ENCODE measurements around the gene KRT26. TPM values are rescaled to one million over a fixed set of nuclear protein-coding genes. Genes with fewer than 3 reads are reported as not detected.

KRT26 gene
- polyA plus RNA-seq, 2 of the 4 experiments (the other 2 are of a cell fraction) = not detected

DNA sequence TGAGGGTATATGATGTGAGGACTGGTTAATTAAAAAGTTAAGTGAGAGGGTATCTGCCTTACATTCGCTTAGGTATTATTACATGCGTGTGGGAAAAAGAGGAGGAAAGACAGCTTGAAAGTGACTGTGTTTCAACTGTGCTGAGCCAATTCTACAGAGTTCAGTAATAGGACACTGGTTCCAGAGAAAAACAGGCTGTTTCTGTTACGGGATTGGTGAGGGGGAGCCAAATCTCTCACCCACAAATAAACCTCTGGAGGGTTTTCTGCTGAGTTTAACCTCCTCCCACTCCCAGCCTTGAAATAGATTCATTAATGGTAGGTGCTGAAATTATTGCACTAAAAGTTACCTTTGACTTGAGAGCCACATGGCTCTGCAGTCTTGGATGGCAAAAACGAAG is 3.9 kb upstream of the KRT26 start (continued):
- TF ChIP-seq CBX2 (IDR thresholded peaks at IDR 0.05; ENCODE audit: borderline replicate concordance, low read depth) (no peak), BHLHE40 (IDR thresholded peaks at IDR 0.05; ENCODE audit: low read depth, low read length) (no peak), EHF (CRISPR knock-in tag; IDR thresholded peaks at IDR 0.05) (no peak), CHD2 (IDR thresholded peaks at IDR 0.05; ENCODE audit: low read length, partially characterized antibody) (no peak), CBX8 (IDR thresholded peaks at IDR 0.05) (no peak)

DNA sequence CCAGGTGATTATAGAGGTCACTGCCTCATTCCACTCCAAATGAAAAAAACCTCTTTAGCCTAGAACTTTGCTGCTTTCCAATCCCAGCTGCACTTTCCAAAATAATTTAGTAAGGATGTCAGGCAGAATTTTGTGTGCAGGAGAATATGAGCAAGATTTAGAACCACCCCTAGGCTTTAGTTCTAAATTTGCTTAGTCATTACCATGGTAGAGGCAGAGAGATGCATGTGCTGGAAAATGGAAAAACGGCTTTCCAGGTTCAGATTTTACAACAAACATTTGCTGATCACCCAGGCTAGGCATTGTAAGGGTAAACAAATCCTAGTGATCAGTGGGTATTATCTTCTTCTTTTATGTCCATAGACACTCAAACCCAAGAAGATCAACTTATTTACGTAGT is 6.3 kb downstream of the KRT26 start:
- FAIRE-seq = peak; percentile 18

DNA sequence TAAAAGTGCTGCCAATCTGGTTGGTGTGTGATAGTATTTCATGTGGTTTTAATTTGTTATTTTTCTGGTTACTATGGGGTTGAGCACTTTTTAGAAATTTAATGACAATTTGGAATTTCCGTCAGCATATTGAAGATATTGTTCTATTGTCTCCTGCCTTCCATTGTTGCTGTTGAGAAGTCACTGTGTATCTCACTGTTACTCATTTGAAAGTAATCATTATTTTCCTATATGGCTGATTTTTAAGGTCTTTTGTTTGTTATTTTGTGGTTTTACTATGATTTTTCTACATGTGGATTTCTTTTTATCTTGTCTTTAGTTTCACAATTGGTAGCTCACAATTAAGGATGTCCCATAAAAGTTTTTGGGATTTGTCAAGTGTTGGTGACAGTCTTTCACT is 8.2 kb downstream of the KRT26 start:
- Histone ChIP-seq H3K4me3 (no peak overlapping the region), H3K9me3 (peaks cover 64% of the 10 kb centered on the region), H3K27ac (no peak overlapping the region), H3K4me2 (no peak overlapping the region), H3K4me1 (no peaks in the 10 kb centered on the region)
- ChIA-PET POLR2A (no interaction called here), CTCF (interaction anchor here (1.3 to 2.0 kb wide), 3 partner anchors 39 to 148 kb away, joined by 5 to 7 read pairs (median 6); no protein-coding TSS in a partner anchor)
- TF ChIP-seq, protein P1, sequence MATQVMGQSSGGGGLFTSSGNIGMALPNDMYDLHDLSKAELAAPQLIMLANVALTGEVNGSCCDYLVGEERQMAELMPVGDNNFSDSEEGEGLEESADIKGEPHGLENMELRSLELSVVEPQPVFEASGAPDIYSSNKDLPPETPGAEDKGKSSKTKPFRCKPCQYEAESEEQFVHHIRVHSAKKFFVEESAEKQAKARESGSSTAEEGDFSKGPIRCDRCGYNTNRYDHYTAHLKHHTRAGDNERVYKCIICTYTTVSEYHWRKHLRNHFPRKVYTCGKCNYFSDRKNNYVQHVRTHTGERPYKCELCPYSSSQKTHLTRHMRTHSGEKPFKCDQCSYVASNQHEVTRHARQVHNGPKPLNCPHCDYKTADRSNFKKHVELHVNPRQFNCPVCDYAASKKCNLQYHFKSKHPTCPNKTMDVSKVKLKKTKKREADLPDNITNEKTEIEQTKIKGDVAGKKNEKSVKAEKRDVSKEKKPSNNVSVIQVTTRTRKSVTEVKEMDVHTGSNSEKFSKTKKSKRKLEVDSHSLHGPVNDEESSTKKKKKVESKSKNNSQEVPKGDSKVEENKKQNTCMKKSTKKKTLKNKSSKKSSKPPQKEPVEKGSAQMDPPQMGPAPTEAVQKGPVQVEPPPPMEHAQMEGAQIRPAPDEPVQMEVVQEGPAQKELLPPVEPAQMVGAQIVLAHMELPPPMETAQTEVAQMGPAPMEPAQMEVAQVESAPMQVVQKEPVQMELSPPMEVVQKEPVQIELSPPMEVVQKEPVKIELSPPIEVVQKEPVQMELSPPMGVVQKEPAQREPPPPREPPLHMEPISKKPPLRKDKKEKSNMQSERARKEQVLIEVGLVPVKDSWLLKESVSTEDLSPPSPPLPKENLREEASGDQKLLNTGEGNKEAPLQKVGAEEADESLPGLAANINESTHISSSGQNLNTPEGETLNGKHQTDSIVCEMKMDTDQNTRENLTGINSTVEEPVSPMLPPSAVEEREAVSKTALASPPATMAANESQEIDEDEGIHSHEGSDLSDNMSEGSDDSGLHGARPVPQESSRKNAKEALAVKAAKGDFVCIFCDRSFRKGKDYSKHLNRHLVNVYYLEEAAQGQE (IDR thresholded peaks at IDR 0.05) = no peak
- no peak for TF ChIP-seq HOXB5 (CRISPR knock-in tag; IDR thresholded peaks at IDR 0.05)
- no peak for TF ChIP-seq CBX2 (IDR thresholded peaks at IDR 0.05; ENCODE audit: borderline replicate concordance, low read depth)
- TF ChIP-seq HOXA7 (CRISPR knock-in tag; IDR thresholded peaks at IDR 0.05) = no peak
- TF ChIP-seq BHLHE40 (IDR thresholded peaks at IDR 0.05; ENCODE audit: low read depth, low read length) = no peak
- no peak for TF ChIP-seq KDM5A (IDR thresholded peaks at IDR 0.05)
- no peak for TF ChIP-seq POLR2A (IDR thresholded peaks at IDR 0.05; ENCODE audit: low read length)
- TF ChIP-seq RARB (CRISPR knock-in tag; IDR thresholded peaks at IDR 0.05) = no peak
- TF ChIP-seq RCOR1 (IDR thresholded peaks at IDR 0.05; ENCODE audit: low read depth, low read length) = no peak
- FAIRE-seq (peak; percentile 67), ATAC-seq (no peak), DNase-seq (ENCODE audit: low read depth in 1 of 2, low spot score in 1 of 2) (no peak)
- 34% methylated on average over 1 of the region's 1 CpG for WGBS (ENCODE audit: missing lambda C conversion rate)

More for the DNA sequence above, 6.3 kb downstream of the KRT26 start:
- ChIA-PET CTCF (interaction anchor here (2.0 kb wide), 1 partner anchor 146 kb away, joined by 7 read pairs; no protein-coding TSS in a partner anchor), POLR2A (no interaction called here)
- Histone ChIP-seq H3K4me1 (no peaks in the 10 kb centered on the region), H3K4me3 (no peak overlapping the region), H3K9me3 (peaks cover 46% of the 10 kb centered on the region), H3K27ac (no peak overlapping the region), H3K4me2 (no peak overlapping the region)
- WGBS (ENCODE audit: missing lambda C conversion rate) = 78% methylated on average over 2 of the region's 2 CpGs
- ATAC-seq = no peak
- 0 out of 2 replicates have a peak, but pooled peaks have one; percentile 50 for TF ChIP-seq NFE2L2 (conservative IDR thresholded peaks at IDR 0.05; ENCODE audit: low read length)
- TF ChIP-seq EP300 (IDR thresholded peaks at IDR 0.05) = no peak
- peak; percentile 63 for TF ChIP-seq MAFK (IDR thresholded peaks at IDR 0.05; ENCODE audit: partially characterized antibody)
- DNase-seq (ENCODE audit: low read depth in 1 of 2, low spot score in 1 of 2) = no peak

DNA sequence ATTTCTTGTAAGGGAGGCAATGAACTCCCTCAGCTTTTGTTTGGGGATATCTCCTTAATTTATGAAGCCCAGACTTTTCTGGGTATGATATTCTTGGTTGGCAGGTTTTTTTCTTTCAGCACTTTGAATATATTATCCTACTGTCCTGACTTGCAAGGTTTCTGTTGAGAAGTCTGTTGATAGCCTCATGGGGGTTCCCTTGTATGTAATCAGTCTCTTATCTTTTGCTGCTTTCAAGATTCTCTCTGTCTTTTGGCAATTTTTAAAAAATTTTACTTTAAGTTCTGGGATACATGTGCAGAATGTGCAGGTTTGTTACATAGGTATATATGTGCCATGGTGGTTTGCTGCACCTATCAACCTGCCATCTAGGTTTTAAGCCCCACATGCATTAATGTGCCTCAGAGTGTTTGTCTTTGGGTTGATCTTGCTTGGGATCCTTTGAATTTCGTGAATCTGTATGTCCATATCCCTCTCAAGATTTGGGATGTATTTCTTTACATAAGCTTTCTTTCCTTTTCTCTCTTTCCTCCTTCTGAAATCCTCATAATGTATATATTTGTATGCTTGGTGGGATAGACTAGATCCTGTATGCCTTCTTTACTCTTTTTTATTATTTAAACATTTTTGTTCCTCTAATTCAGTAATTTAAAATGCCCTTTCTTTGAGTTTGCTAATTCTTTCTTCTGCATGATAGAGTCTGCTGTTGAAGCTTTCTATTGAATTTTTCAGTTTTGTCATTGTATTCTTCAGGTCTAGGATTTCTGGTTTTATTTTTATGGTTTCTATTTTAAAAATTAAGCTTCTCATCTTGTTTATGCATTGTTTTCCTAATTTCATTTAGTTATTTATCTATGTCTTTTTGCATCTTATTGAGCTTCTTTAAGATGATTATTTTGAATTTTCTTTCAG is 11.6 kb downstream of the KRT26 start:
- FAIRE-seq (no peak), ATAC-seq (no peak), DNase-seq (ENCODE audit: low read depth in 1 of 2, low spot score in 1 of 2) (no peak)
- Histone ChIP-seq H3K4me1 (no peaks in the 10 kb centered on the region), H3K27ac (no peak overlapping the region), H3K9me3 (peaks cover 75% of the 10 kb centered on the region), H3K4me2 (no peak overlapping the region), H3K4me3 (no peak overlapping the region)
- POLR2A ChIA-PET = no interaction called here
- 0% methylated on average over 1 of the region's 1 CpG for WGBS (ENCODE audit: missing lambda C conversion rate)
- CTCF ChIA-PET = interaction anchor here (1.2 to 2.3 kb wide), 4 partner anchors 85 to 906 kb away, joined by 3 to 7 read pairs (median 4); no protein-coding TSS in a partner anchor
- TF ChIP-seq HDAC2 (IDR thresholded peaks at IDR 0.05) (no peak), PHF8 (IDR thresholded peaks at IDR 0.05; ENCODE audit: borderline replicate concordance, low read depth) (no peak), RAD21 (conservative IDR thresholded peaks at IDR 0.05 in 1 of 2, IDR thresholded peaks at IDR 0.05 in 1 of 2) (no peak), ZFP36 (IDR thresholded peaks at IDR 0.05; ENCODE audit: borderline replicate concordance, partially characterized antibody) (no peak), CHD2 (IDR thresholded peaks at IDR 0.05; ENCODE audit: low read length, partially characterized antibody) (no peak), CEBPB (IDR thresholded peaks at IDR 0.05) (no peak), ESRRA (IDR thresholded peaks at IDR 0.05; ENCODE audit: borderline replicate concordance, low read length) (no peak), JUNB (IDR thresholded peaks at IDR 0.05) (no peak), GATA3 (IDR thresholded peaks at IDR 0.05; ENCODE audit: borderline replicate concordance) (no peak)
- TF ChIP-seq, protein P2, sequence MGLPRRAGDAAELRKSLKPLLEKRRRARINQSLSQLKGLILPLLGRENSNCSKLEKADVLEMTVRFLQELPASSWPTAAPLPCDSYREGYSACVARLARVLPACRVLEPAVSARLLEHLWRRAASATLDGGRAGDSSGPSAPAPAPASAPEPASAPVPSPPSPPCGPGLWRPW (IDR thresholded peaks at IDR 0.05) = no peak
- TF ChIP-seq, protein P3, sequence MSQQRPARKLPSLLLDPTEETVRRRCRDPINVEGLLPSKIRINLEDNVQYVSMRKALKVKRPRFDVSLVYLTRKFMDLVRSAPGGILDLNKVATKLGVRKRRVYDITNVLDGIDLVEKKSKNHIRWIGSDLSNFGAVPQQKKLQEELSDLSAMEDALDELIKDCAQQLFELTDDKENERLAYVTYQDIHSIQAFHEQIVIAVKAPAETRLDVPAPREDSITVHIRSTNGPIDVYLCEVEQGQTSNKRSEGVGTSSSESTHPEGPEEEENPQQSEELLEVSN (IDR thresholded peaks at IDR 0.05; ENCODE audit: borderline replicate concordance, low read depth) = no peak
- TF ChIP-seq, protein P4, sequence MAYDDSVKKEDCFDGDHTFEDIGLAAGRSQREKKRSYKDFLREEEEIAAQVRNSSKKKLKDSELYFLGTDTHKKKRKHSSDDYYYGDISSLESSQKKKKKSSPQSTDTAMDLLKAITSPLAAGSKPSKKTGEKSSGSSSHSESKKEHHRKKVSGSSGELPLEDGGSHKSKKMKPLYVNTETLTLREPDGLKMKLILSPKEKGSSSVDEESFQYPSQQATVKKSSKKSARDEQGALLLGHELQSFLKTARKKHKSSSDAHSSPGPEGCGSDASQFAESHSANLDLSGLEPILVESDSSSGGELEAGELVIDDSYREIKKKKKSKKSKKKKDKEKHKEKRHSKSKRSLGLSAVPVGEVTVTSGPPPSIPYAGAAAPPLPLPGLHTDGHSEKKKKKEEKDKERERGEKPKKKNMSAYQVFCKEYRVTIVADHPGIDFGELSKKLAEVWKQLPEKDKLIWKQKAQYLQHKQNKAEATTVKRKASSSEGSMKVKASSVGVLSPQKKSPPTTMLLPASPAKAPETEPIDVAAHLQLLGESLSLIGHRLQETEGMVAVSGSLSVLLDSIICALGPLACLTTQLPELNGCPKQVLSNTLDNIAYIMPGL (CRISPR knock-in tag; IDR thresholded peaks at IDR 0.05; ENCODE audit: borderline replicate concordance) = no peak

Measured in A549 (cell line).